Liver (tissue), 9 donors: ENCODE data around the gene CYP8B1. TPM values are rescaled to one million over a fixed set of nuclear protein-coding genes. Genes with fewer than 3 reads are reported as not detected.
A peak's percentile ranks its signal among the peaks of the same experiment; 100 is the strongest.

ENCODE experiments used
- DNase-seq: peaks from one replicate; pipeline ENCODE4 v3.0.0-alpha.2; 2017; ENCODE audit warnings: low spot score
- H3K27ac ChIP-seq, 2 donors: one replicate each; pipeline ENCODE4 v1.7.0; 2013; ENCODE audit warnings: inconsistent platforms in 2 of 2, low read length in 2 of 2, control low read depth in 1 of 2, low read depth in 1 of 2, mild to moderate bottlenecking in 1 of 2
- H3K27me3 ChIP-seq, 4 donors: one replicate each; pipeline versions ENCODE4 v1.6.1 to v1.7.0; 2013; ENCODE audit warnings: low read length in 3 of 4, inconsistent platforms in 1 of 4, mild to moderate bottlenecking in 1 of 4, moderate library complexity in 1 of 4; ENCODE audit not compliant: control insufficient read depth in 4 of 4, insufficient read depth in 4 of 4
- H3K36me3 ChIP-seq, 4 donors: one replicate each; pipeline versions ENCODE4 v1.6.1 to v1.7.0; 2013; ENCODE audit warnings: low read length in 3 of 4, mild to moderate bottlenecking in 3 of 4, low read depth in 1 of 4, moderate library complexity in 1 of 4; ENCODE audit not compliant: control insufficient read depth in 4 of 4, insufficient read depth in 3 of 4
- H3K4me1 ChIP-seq, 4 donors: one replicate each; pipeline versions ENCODE4 v1.6.1 to v1.7.0; 2013; ENCODE audit warnings: low read length in 3 of 4, mild to moderate bottlenecking in 3 of 4, moderate library complexity in 1 of 4; ENCODE audit not compliant: control insufficient read depth in 4 of 4, insufficient read depth in 4 of 4
- H3K4me3 ChIP-seq, 3 donors: one replicate each; pipeline versions ENCODE4 v1.6.1 to v1.7.0; 2013; ENCODE audit warnings: low read length in 3 of 3, control low read depth in 1 of 3, low read depth in 1 of 3, mild to moderate bottlenecking in 1 of 3
- H3K9ac ChIP-seq, 2 donors: one replicate each; pipeline ENCODE4 v1.7.0; 2013; ENCODE audit warnings: low read length in 2 of 2, mild to moderate bottlenecking in 2 of 2, moderate library complexity in 2 of 2, control low read depth in 1 of 2, low read depth in 1 of 2
- H3K9me3 ChIP-seq, 4 donors: one replicate each; pipeline versions ENCODE4 v1.6.1 to v1.7.0; 2013; ENCODE audit warnings: low read length in 3 of 4; ENCODE audit not compliant: control insufficient read depth in 4 of 4
- EGR1 ChIP-seq, 2 donors: IDR thresholded peaks; 2 replicates each; pipeline ENCODE4 v1.6.1; 2016 to 2018; ENCODE audit warnings: antibody characterized with exemption in 2 of 2, low read depth in 2 of 2
- FOXA1 ChIP-seq: IDR thresholded peaks from 2 replicates; pipeline ENCODE4 v1.6.1; 2016; ENCODE audit warnings: antibody characterized with exemption
- FOXA2 ChIP-seq: IDR thresholded peaks from 2 replicates; pipeline ENCODE4 v1.6.1; 2016; ENCODE audit warnings: antibody characterized with exemption
- GABPA ChIP-seq, 2 donors: IDR thresholded peaks in 1 of 2; conservative IDR thresholded peaks in 1 of 2; 2 replicates each; pipeline ENCODE4 v1.6.1; 2016; ENCODE audit warnings: antibody characterized with exemption in 2 of 2, mild to moderate bottlenecking in 1 of 2, moderate library complexity in 1 of 2
- HNF4A ChIP-seq, 2 donors: conservative IDR thresholded peaks; 2 replicates each; pipeline ENCODE4 v1.6.1; 2016; ENCODE audit warnings: antibody characterized with exemption in 2 of 2, mild to moderate bottlenecking in 2 of 2
- HNF4G ChIP-seq: IDR thresholded peaks from 2 replicates; pipeline ENCODE4 v1.6.1; 2016; ENCODE audit warnings: antibody characterized with exemption
- JUND ChIP-seq, 2 donors: IDR thresholded peaks; 2 replicates each; pipeline ENCODE4 v1.6.1; 2016; ENCODE audit warnings: antibody characterized with exemption in 2 of 2
- NR2F2 ChIP-seq: IDR thresholded peaks from 2 replicates; pipeline ENCODE4 v1.6.1; 2016; ENCODE audit warnings: antibody characterized with exemption
- RAD21 ChIP-seq, 2 donors: IDR thresholded peaks; 2 replicates each; pipeline ENCODE4 v1.6.1; 2016; ENCODE audit warnings: antibody characterized with exemption in 2 of 2, mild to moderate bottlenecking in 2 of 2
- RXRA ChIP-seq, 2 donors: IDR thresholded peaks; 2 replicates each; pipeline ENCODE4 v1.6.1; 2017 to 2018; ENCODE audit warnings: antibody characterized with exemption in 2 of 2, mild to moderate bottlenecking in 1 of 2
- SP1 ChIP-seq: IDR thresholded peaks from 2 replicates; pipeline ENCODE4 v1.6.1; 2018; ENCODE audit warnings: antibody characterized with exemption, mild to moderate bottlenecking
- TAF1 ChIP-seq: conservative IDR thresholded peaks from 2 replicates; pipeline ENCODE4 v1.6.1; 2016; ENCODE audit warnings: antibody characterized with exemption, mild to moderate bottlenecking
- YY1 ChIP-seq: IDR thresholded peaks from 2 replicates; pipeline ENCODE4 v1.6.1; 2016; ENCODE audit warnings: antibody characterized with exemption, mild to moderate bottlenecking
- WGBS: extraction: QIAGEN DNeasy Blood & Tissue Kit; methylation state at CpG from one replicate; pipeline ENCODE4 v1.1.7; 2013; 5-methylcytosine and 5-hydroxymethylcytosine counted together
- polyA plus RNA-seq, 2 donors: library from polyadenylated mRNA; stranded (reverse) in 1 of 2; unstranded in 1 of 2; fragments of 200-250 nt in 1 of 2; fragments of >200 nt in 1 of 2; fragmentation: Nextera tagmentation in 1 of 2; extraction: Ambion mirVana in 1 of 2; gene quantifications; one replicate each; pipeline versions ENCODE4 v1.2.1 to v1.2.3, GENCODE V29; 2013 to 2015
- total RNA-seq, 2 donors: library from RNA; depleted of rRNA; stranded (reverse); fragments of >200 nt; gene quantifications; one replicate each; pipeline ENCODE4 v1.2.3, GENCODE V29; 2014
- TF ChIP-seq, protein P1 (sequence below): IDR thresholded peaks from 2 replicates; pipeline ENCODE4 v1.6.1; 2016; ENCODE audit warnings: antibody characterized with exemption
- TF ChIP-seq, protein P2 (sequence below): IDR thresholded peaks from 2 replicates; pipeline ENCODE4 v1.6.1; 2016; ENCODE audit warnings: antibody characterized with exemption
- TF ChIP-seq, protein P3 (sequence below): IDR thresholded peaks from 2 replicates; pipeline ENCODE4 v1.6.1; 2016; ENCODE audit warnings: antibody characterized with exemption, mild to moderate bottlenecking
- TF ChIP-seq, protein P4 (sequence below): fragments of 150-350 bp; IDR thresholded peaks from 2 replicates; pipeline ENCODE4 v1.5.1; 2017; ENCODE audit warnings: improper control_type of control experiment, low read depth, low read length; ENCODE audit not compliant: missing input control
- TF ChIP-seq, protein P5 (sequence below): IDR thresholded peaks from 2 replicates; pipeline ENCODE4 v1.6.1; 2016; ENCODE audit warnings: antibody characterized with exemption
- donor health status: healthy.
- donor health status: healthy.
- donor health status: healthy.
- donor health status: healthy.
- donor health status: healthy.

Gene CYP8B1
- total and polyA plus RNA-seq, 4 donors = 21.2 to 490 (median 223) TPM

DNA sequence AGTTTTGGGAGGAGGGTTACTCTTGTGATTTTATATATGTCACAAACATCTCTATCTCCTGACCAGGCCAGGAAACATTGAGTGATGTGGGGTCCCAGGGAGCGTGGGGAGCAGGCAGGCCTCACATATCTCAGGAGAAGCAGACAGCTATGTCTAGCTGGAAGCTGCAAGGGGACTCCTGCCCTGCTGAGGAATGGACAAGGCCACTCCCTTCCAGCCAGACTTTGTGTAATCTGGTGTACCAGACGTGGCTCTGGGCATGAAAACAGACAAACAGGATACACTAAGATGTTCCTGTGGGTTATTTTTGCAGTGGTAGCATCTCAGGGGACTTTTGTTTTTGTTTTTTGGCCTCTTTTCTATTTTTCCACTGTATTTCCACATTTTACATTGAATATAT, 23.2 kb downstream of the CYP8B1 start:
- H3K4me1 ChIP-seq = peaks cover 17 to 55% (median 52%) of the 10 kb centered on the region in 4 donors
- no peaks in the 10 kb centered on the region for H3K27me3 ChIP-seq
- 36% methylated on average over 2 of the region's 2 CpGs for WGBS
- DNase-seq = peak; percentile 81
- no peaks in the 10 kb centered on the region for H3K9me3 ChIP-seq
- TF ChIP-seq RXRA (IDR thresholded peaks at IDR 0.05) = peak; percentile 40 to 49
- peak in 1 of 2 donors; percentile 49 for TF ChIP-seq JUND (IDR thresholded peaks at IDR 0.05)
- TF ChIP-seq TAF1 = no peak
- TF ChIP-seq YY1 = no peak
- peak; percentile 73 for TF ChIP-seq NR2F2
- TF ChIP-seq, protein P1, sequence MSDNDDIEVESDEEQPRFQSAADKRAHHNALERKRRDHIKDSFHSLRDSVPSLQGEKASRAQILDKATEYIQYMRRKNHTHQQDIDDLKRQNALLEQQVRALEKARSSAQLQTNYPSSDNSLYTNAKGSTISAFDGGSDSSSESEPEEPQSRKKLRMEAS = no peak
- TF ChIP-seq, protein P2, sequence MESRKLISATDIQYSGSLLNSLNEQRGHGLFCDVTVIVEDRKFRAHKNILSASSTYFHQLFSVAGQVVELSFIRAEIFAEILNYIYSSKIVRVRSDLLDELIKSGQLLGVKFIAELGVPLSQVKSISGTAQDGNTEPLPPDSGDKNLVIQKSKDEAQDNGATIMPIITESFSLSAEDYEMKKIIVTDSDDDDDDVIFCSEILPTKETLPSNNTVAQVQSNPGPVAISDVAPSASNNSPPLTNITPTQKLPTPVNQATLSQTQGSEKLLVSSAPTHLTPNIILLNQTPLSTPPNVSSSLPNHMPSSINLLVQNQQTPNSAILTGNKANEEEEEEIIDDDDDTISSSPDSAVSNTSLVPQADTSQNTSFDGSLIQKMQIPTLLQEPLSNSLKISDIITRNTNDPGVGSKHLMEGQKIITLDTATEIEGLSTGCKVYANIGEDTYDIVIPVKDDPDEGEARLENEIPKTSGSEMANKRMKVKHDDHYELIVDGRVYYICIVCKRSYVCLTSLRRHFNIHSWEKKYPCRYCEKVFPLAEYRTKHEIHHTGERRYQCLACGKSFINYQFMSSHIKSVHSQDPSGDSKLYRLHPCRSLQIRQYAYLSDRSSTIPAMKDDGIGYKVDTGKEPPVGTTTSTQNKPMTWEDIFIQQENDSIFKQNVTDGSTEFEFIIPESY = no peak
- no peak for TF ChIP-seq SP1
- TF ChIP-seq HNF4A (conservative IDR thresholded peaks at IDR 0.05) = peak; percentile 47 to 71
- TF ChIP-seq, protein P3, sequence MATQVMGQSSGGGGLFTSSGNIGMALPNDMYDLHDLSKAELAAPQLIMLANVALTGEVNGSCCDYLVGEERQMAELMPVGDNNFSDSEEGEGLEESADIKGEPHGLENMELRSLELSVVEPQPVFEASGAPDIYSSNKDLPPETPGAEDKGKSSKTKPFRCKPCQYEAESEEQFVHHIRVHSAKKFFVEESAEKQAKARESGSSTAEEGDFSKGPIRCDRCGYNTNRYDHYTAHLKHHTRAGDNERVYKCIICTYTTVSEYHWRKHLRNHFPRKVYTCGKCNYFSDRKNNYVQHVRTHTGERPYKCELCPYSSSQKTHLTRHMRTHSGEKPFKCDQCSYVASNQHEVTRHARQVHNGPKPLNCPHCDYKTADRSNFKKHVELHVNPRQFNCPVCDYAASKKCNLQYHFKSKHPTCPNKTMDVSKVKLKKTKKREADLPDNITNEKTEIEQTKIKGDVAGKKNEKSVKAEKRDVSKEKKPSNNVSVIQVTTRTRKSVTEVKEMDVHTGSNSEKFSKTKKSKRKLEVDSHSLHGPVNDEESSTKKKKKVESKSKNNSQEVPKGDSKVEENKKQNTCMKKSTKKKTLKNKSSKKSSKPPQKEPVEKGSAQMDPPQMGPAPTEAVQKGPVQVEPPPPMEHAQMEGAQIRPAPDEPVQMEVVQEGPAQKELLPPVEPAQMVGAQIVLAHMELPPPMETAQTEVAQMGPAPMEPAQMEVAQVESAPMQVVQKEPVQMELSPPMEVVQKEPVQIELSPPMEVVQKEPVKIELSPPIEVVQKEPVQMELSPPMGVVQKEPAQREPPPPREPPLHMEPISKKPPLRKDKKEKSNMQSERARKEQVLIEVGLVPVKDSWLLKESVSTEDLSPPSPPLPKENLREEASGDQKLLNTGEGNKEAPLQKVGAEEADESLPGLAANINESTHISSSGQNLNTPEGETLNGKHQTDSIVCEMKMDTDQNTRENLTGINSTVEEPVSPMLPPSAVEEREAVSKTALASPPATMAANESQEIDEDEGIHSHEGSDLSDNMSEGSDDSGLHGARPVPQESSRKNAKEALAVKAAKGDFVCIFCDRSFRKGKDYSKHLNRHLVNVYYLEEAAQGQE = peak; percentile 21
- no peak for TF ChIP-seq RAD21 (IDR thresholded peaks at IDR 0.05)
- no peak for TF ChIP-seq EGR1 (IDR thresholded peaks at IDR 0.05; ENCODE audit: low read depth in 2 of 2)
- TF ChIP-seq HNF4G = no peak
- no peak for TF ChIP-seq GABPA (IDR thresholded peaks at IDR 0.05 in 1 of 2, conservative IDR thresholded peaks at IDR 0.05 in 1 of 2)
- TF ChIP-seq, protein P4, sequence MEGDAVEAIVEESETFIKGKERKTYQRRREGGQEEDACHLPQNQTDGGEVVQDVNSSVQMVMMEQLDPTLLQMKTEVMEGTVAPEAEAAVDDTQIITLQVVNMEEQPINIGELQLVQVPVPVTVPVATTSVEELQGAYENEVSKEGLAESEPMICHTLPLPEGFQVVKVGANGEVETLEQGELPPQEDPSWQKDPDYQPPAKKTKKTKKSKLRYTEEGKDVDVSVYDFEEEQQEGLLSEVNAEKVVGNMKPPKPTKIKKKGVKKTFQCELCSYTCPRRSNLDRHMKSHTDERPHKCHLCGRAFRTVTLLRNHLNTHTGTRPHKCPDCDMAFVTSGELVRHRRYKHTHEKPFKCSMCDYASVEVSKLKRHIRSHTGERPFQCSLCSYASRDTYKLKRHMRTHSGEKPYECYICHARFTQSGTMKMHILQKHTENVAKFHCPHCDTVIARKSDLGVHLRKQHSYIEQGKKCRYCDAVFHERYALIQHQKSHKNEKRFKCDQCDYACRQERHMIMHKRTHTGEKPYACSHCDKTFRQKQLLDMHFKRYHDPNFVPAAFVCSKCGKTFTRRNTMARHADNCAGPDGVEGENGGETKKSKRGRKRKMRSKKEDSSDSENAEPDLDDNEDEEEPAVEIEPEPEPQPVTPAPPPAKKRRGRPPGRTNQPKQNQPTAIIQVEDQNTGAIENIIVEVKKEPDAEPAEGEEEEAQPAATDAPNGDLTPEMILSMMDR = no peak
- no peak for TF ChIP-seq FOXA2
- TF ChIP-seq, protein P5, sequence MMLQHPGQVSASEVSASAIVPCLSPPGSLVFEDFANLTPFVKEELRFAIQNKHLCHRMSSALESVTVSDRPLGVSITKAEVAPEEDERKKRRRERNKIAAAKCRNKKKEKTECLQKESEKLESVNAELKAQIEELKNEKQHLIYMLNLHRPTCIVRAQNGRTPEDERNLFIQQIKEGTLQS = no peak
- TF ChIP-seq FOXA1 = no peak
- H3K4me3 ChIP-seq = no peak overlapping the region
- peak overlapping the region in 1 of 2 donors; percentile 77 for H3K9ac ChIP-seq
- no peaks in the 10 kb centered on the region for H3K36me3 ChIP-seq
- H3K27ac ChIP-seq = peak overlapping the region; percentile 61 to 89
